SKM-1 (cell line): ENCODE results near the gene SLAMF1.
"Not testable (repeated sequence)": the region's sequence is repeated elsewhere in the genome, so short reads cannot be mapped to it uniquely, and the experiment has no call there.

Source experiments
- DNase-seq: peaks from one replicate; lab custom pipeline; 2025; ENCODE audit not compliant: unreplicated experiment; lab: John Stamatoyannopoulos, UW

The SLAMF1 gene

DNA sequence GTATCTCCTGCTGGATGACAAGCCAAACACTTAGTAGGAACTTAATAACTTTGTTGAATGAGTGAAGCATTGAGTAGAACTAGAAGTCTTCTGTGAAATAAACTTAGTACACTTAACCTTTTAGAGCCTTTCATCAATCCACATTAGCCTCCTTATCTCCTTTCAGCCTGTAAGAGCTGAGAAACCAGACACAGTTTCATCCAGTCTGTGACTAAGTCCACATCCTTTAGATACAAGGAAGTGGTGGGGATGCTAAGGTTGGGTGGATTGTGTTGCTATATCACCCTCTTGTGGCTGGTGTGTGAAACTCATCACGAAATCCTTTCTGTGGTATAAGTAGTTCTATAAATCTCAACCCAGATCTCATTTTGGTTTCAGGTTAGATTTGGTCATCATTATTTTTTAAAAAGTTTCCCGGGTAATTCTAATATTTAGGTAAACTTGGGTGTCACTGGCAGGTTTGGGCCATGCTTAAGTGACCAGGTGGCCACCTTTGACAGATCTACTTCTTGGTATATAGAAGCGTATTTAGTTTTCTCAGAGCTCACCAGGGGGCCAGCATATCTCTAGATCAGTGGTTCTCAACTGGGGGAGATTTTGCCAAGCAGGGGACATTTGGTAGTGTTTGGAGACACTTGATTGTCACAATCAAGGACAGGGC is 39.7 kb downstream of the SLAMF1 start:
- DNase-seq, result peak; percentile 96

GRCh38 chr1:160606611-160607010 is 40.2 kb downstream of the SLAMF1 start:
- DNase-seq, result no peak

DNA sequence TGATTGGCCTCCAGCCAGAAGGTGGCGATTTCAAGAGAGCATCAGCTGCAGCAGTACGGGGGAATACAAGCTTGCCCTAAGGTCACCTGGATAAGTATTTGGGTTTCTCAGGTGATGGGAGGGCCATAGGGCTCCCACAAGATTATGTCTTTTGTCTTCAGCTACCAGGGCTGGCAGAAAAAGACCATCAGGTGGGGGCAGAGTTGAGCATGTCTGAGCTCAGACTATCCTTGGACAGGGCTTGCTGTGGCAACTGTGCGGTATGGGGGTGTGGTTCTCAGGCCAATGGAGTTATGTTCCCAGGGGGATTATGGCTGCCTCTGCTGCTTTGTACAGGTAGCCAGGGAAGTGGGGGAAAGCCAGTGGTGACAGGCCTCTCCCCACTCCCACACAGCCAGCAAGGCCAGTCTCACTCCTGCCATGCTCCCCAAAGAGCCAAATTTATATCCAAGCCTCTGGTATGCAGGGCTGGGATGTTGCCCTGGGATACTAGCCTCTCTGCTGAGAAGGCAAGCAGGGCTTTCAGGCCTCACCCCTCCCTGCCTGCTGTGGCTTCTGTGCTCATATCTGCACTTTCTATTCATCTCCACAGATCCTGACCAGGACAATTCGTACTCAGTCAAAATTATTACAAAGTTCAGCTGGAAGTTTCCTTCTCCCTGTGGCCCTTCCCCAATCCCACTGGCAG is 40.9 kb downstream of the SLAMF1 start:
- DNase-seq, result no peak

DNA sequence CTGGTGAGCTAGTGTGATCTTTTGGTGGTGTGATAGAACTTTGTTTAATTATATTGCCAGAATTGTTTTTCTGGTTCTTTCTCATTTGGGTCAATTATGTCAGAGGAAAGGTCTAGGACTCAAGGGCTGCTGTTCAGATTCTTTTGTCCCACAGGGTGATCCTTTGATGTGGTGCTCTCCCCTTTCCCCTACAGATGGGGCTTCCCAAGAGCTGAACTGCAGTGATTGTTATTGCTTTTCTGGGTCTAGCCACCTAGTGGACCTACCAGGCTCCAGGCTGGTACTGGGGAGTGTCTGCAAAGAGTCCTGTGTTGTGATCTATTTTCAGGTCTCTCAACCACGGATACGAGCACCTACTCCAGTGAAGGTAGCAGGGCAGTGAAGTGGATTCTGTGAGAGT is 41.6 kb downstream of the SLAMF1 start:
- no peak for DNase-seq

DNA sequence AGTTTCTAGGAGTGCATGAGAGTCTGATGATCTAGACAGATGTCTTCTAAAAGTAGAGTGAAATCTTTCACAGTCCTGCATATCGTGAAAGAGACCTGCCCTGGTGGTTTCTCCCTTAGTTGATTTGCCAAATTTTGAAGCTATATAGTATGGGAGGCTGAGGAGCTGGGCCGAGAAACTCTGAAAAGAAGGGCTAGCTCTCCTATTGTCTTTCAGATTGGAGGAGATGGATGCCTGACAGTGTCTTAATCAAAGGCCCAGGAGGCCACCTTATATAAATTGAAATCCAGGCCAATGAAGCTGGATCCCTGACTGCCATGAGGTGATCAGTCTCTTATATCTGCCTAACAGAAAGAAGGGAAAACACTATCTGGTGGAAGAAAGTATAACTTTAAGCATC is 49.1 kb downstream of the SLAMF1 start:
- DNase-seq, result no peak

DNA sequence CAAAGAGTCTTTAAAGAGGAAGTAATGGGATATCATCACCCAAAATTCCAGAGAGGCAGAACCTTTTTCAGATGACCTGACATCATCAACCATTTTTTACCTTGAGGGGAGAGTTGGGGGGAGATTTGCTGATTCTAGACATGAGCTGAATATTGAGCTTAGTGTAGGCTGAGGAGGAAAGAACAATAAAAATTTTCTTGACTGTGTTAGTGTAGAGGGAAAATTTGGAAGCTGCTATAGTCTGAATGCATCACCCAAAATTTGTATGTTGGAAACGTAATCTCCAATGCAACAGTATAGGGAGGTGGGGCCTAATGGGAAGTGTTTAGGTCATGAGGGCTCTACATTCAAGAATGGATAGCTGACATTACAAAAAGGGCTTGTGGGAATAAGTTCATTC is 49.8 kb downstream of the SLAMF1 start:
- DNase-seq, result no peak

DNA sequence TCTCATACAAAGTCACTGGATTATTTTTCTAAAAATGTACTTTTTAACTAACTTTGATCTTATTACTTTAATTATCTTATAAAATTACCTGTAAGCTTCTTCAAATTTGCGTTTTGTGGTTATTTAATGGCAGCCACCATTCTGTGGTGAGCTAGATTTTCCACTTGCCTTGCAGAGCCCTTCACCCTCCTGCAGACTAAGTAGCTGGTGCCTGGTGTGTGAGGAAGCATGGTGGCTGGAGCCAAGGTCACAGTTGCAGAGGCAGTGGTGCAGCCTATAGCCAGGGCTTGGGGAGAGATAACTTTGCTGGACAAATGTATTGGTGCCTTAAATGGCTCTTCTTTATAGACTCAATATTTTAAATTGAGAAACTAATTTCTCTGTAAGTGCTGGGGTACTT is 56.4 kb downstream of the SLAMF1 start:
- DNase-seq, result no peak

DNA sequence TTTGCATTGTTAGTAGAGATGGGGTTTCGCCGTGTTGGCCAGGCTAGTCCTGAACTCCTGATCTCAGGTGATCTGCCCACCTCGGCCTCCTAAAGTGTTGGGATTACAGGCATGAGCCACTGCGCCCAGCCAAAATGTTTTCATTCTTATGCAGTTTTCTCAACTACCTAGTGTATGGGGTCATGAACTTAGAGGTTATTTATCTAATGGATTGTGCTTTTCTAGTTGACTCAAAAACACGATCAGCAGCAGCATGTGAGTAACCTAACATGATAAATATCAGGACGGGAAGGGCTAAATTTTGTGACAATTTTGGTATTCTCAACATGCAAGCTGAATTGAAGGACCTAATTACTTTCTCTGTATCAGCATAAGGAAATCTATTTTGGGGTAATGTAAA is 58.4 kb downstream of the SLAMF1 start:
- DNase-seq, result no peak

DNA sequence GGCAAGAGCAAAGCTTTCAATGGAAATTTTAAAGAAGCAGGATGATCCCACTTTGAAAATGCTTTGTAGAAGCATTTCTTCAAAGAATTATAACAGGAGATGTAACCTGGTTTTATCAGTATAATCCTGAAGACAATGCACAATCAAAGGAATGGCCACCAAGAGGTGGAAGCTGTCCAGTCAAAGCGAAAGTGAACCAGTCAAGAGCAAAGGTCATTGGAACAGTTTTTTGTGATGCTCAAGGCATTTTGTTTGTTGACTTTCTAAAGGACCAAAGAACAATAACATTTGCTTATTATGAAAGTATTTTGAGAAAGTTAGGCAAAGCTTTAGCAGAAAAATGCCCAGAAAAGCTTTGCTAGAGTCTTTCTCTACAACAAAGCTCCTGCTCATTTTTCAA is 62.1 kb downstream of the SLAMF1 start:
- DNase-seq, result no peak

DNA sequence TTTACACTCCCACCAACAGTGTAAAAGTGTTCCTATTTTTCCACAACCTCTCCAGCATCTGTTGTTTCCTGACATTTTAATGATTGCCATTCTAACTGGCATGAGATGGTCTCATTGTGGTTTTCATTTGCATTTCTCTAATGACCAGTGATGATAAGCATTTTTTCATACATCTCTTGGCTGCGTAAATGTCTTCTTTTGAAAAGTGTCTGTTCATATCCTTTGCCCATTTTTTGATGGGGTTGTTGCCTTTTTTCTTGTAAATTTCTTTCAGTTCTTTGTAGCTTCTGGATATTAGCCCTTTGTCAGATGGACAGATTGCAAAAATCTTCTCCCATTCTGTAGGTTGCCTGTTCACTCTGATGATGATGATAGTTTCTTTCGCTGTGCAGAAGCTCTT is 63.9 kb downstream of the SLAMF1 start:
- not testable (repeated sequence) for DNase-seq

GRCh38 chr1:160581961-160582360 is 64.9 kb downstream of the SLAMF1 start:
- no peak for DNase-seq

- DNase-seq, result peak; percentile 49
Observed at GRCh38 chr1:160580221-160580812, 66.5 kb downstream of the SLAMF1 start.

GRCh38 chr1:160579216-160579701 is 67.6 kb downstream of the SLAMF1 start, which contains the start of gene CD84:
TSS of gene CD84 (minus strand) at chr1:160579496. CDS start at chr1:160579437, 59 bp downstream.
- DNase-seq, result peak; percentile 35

DNA sequence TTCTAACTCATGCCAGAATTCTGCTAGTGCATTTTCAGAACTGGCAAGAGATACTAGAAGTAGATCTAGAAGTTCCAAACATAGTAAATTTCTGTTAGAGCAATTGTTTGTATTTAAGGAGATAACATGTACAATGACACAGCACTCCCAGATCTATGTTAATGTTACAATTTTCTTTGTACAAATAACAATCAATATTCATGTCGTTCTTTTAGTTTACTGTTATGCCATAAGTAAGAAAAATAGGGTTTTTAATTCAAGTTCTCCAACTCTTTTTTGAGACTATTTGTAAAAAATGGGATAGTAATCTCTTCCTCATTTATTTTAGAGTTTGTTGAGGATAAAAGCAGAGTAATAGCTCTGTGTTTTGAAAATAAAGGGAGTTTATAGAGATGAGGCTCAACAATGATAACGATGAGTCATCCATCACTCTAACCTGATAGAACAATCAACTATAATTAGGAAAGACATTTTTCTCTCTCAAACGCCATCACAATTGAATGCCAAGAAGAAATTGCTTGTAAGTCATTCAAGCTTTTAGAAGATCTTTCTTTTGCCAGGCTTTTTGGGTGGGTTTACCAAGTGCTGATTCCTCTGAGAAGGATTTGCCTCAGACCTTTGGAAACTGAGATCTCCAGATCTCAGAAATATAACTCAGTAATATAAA is 68.2 kb downstream of the SLAMF1 start:
- no peak for DNase-seq

DNA sequence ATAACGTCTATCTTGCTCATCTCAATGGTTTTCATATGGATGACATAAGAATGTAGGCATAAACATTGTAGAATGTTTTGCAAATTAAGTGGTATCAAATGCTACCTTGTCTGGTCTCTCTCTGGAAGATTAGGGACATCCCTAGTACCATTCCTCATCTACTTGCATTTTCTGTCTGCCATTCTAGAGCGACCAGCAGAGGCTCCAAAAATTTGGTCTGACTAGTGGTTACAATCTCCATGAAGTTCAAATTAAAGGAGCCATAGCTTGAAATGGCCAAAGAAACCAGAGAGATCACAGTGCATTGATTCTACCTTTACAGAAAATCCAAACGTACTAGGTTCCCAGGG is 68.7 kb downstream of the SLAMF1 start:
- DNase-seq, result no peak

DNA sequence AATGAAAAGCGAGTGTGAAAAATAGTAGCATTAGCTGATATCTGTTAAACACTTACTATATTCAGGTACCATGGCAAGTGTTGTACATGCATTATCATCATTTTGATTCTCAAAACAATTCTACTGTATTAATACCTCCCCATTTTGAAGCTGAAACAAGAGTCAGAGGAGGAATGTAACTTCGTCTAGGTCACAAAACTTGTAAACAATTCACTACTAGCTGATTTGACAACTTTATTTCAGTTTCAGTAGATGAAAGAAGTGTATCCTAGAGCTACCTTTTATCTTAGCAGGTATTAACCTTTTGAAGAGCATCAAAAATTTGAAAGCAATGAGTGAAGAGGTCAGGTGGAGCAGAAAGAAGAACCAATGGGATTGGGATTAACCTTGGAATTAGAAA is 69.2 kb downstream of the SLAMF1 start:
- DNase-seq, result no peak

DNA sequence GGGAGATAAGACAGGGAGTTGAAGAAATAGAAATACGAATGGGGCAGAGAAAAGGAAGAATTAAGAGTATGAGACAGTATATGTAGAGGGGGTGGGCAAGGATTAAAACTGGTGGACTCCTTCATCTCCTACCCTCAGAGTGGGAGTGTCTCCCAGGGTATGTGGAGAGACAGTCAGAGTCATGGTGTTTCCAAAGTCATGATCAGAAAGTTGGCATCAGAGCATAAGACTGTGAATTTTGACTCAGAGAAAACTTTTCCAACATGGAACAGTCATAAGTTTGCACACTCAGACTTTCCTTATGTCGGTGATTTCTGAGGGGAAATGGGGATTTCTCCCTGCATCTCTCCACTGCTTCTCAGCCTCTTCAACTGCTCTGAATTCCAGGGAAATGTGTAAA is 70.0 kb downstream of the SLAMF1 start:
- no peak for DNase-seq

GRCh38 chr1:160576390-160576789 is 70.5 kb downstream of the SLAMF1 start:
- no peak for DNase-seq

- peak; percentile 87 for DNase-seq
Observed at GRCh38 chr1:160575112-160575664, 71.7 kb downstream of the SLAMF1 start.

DNA sequence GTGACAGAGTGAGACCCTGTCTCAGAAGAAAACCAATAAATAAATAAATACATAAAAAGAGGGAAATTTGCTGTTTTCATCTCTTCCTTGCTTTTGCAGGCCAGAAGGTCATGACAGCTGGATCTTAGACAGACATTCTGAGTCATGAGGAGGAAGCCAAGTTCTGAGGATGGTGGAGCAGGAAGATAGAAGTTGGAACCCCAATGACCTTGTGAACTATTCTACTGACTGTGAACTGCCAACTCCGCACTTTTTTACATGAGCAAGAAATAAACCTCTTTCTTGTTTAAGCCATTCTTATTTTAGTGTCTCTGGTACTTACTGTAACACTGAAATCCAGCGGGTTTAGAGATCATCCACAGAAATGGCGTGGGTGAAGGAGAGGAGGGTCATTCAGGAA is 76.0 kb downstream of the SLAMF1 start:
- DNase-seq, result no peak

DNA sequence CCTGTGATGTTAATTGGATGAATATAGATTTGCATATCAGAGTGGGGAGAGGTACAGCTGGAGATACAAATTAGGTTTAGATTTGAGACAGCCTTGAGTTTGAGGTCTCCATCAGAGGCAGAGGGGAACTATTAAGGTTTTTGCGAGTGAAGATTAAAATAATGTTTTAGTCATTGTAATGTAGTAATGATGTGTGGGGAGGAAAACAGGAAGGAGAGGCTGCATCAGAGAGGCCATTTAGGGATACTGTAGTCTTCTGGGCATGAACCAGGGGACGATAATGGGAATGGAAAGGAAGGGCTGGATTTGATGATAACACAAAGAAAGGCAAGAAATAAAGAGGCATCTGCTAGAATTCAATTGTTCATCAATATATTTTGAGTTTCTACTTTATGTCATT is 77.0 kb downstream of the SLAMF1 start:
- DNase-seq, result no peak
